ENCODE measurements around the gene SYTL3. TPM values are rescaled to one million over a fixed set of nuclear protein-coding genes. Genes with fewer than 3 reads are reported as not detected.
A peak's percentile ranks its signal among the peaks of the same experiment; 100 is the strongest.

Gene SYTL3
- total RNA-seq, 2 experiments from 2014 or later: 181 to 186 TPM

GRCh38 chr6:158799051-158799792, 149.4 kb downstream of the SYTL3 start:
- H3K4me3 Mint-ChIP-seq: no peak overlapping the region
- no peaks in the 10 kb centered on the region for H3K9me3 Mint-ChIP-seq
- ChIA-PET POLR2A (interaction anchor here (0.7 to 1.9 kb wide), 2 partner anchors 8 to 13 kb away, joined by 3 to 5 read pairs; no protein-coding TSS in a partner anchor), CTCF (interaction anchor here (1.3 to 2.1 kb wide), 3 partner anchors 10 to 173 kb away, joined by 3 to 8 read pairs (median 6); no protein-coding TSS in a partner anchor)
- H3K27me3 Mint-ChIP-seq: no peaks in the 10 kb centered on the region
- peaks cover 88% of the 10 kb centered on the region for H3K4me1 Mint-ChIP-seq (ENCODE audit: low read depth)
- no peak for DNase-seq
- peaks cover 31% of the 10 kb centered on the region for H3K36me3 Mint-ChIP-seq
- intact Hi-C loops (cut with micrococcal nuclease): no loop called here
- peak overlapping the region; percentile 42 for H3K27ac Mint-ChIP-seq

DNA sequence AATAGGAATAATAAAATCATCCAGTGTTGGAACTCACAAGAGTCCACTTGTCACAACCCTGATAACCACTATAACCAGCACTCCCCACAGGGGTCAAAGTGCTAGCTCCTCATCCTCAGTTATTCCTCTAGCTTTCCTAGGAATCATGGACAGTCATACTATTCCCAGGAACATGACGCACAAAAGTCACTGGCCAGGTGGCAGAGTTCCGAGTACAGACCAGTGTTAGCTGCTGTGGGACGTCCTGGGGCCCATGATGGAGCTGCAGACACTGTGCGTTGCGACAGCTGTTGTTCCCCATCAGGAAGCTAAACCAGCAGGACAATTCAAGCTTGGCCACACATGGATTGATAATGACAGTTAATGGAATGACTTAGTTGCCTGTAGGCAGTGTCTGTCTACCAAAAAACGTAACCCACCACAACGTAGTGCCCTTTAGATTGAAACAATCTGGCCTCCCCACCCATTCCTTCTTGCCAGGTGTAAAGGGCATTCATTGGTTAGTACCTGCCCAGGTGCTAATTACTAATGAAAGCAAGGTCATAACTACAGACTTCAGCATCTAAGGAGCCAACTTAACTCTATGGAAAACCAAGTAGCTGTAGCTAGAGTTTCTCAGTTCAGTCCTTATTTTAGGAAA, 151.9 kb downstream of the SYTL3 start:
- no peaks in the 10 kb centered on the region for H3K9me3 Mint-ChIP-seq
- H3K27ac Mint-ChIP-seq: no peak overlapping the region
- intact Hi-C loops (cut with micrococcal nuclease): no loop called here
- peaks cover 34% of the 10 kb centered on the region for H3K36me3 Mint-ChIP-seq
- no peaks in the 10 kb centered on the region for H3K27me3 Mint-ChIP-seq
- no peak for DNase-seq
- H3K4me1 Mint-ChIP-seq (ENCODE audit: low read depth): peaks cover 89% of the 10 kb centered on the region
- ChIA-PET POLR2A (interaction anchor here (1.2 to 1.4 kb wide), 2 partner anchors 9 to 17 kb away, joined by 3 to 6 read pairs; partner anchors contain the start of gene EZR), CTCF (interaction anchor here (1.5 kb wide), 1 partner anchor 172 kb away, joined by 4 read pairs; no protein-coding TSS in a partner anchor)
- no peak overlapping the region for H3K4me3 Mint-ChIP-seq

DNA sequence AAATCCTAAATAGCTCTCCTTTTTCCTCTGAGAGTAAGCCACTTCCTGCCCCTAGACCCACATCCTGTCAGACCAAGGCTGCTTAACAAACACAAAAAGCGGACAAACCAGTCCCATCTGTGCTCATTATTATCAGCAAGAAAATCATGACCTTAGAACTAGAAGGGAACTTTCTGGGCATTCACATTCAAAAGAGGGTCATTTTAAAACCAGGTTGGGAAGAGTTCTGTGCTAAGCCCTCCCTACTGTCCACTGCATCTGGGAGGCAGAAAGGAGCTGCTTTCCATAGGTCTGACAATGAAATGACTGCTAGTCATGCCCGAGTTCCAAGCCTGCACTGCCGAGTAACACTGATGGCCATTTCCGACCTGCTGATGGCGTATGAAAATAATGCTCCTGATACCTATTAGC, 153.9 kb downstream of the SYTL3 start:
- Mint-ChIP-seq H3K4me3 (peak overlapping the region; percentile 35), H3K27ac (peak overlapping the region; percentile 78), H3K4me1 (ENCODE audit: low read depth) (peaks cover 91% of the 10 kb centered on the region), H3K27me3 (no peaks in the 10 kb centered on the region), H3K36me3 (peaks cover 39% of the 10 kb centered on the region), H3K9me3 (no peaks in the 10 kb centered on the region)
- DNase-seq: peak; percentile 55
- CTCF ChIA-PET: interaction anchor here (0.6 to 1.6 kb wide), 4 partner anchors 11 to 167 kb away, joined by 3 to 5 read pairs (median 4); no protein-coding TSS in a partner anchor
- intact Hi-C loops (cut with micrococcal nuclease): no loop called here
- POLR2A ChIA-PET: interaction anchor here (0.6 to 0.8 kb wide), 2 partner anchors 10 to 315 kb away, joined by 4 to 6 read pairs; no protein-coding TSS in a partner anchor

GRCh38 chr6:158804207-158804606, 154.4 kb downstream of the SYTL3 start:
- Mint-ChIP-seq H3K27me3 (no peaks in the 10 kb centered on the region), H3K4me1 (ENCODE audit: low read depth) (peaks cover 91% of the 10 kb centered on the region), H3K27ac (peak overlapping the region; percentile 78), H3K36me3 (peaks cover 41% of the 10 kb centered on the region), H3K4me3 (peak overlapping the region; percentile 35), H3K9me3 (no peaks in the 10 kb centered on the region)
- no peak for DNase-seq
- ChIA-PET CTCF (interaction anchor here (0.9 to 1.6 kb wide), 2 partner anchors 11 to 144 kb away, joined by 3 to 5 read pairs; no protein-coding TSS in a partner anchor), POLR2A (no interaction called here)
- intact Hi-C loops (cut with micrococcal nuclease): no loop called here

- Mint-ChIP-seq H3K4me1 (ENCODE audit: low read depth) (peaks cover 92% of the 10 kb centered on the region), H3K27ac (peak overlapping the region; percentile 34), H3K9me3 (no peaks in the 10 kb centered on the region), H3K36me3 (peaks cover 55% of the 10 kb centered on the region), H3K27me3 (no peaks in the 10 kb centered on the region), H3K4me3 (no peak overlapping the region)
- ChIA-PET CTCF (no interaction called here), POLR2A (interaction anchor here (2.2 kb wide), 1 partner anchor 11 kb away, joined by 7 read pairs; no protein-coding TSS in a partner anchor)
- intact Hi-C loops (cut with micrococcal nuclease): no loop called here
- DNase-seq: no peak
Measured at GRCh38 chr6:158805698-158806377, 156.0 kb downstream of the SYTL3 start.

- Mint-ChIP-seq H3K9me3 (no peaks in the 10 kb centered on the region), H3K27ac (peak overlapping the region; percentile 14), H3K27me3 (no peaks in the 10 kb centered on the region), H3K36me3 (peaks cover 63% of the 10 kb centered on the region), H3K4me3 (no peak overlapping the region), H3K4me1 (ENCODE audit: low read depth) (peaks cover 92% of the 10 kb centered on the region)
- DNase-seq: no peak
- intact Hi-C loops (cut with micrococcal nuclease): no loop called here
- CTCF ChIA-PET: interaction anchor here (0.6 to 1.9 kb wide), 3 partner anchors 13 to 151 kb away, joined by 3 to 4 read pairs (median 3); no protein-coding TSS in a partner anchor
- POLR2A ChIA-PET: interaction anchor here (0.8 to 2.2 kb wide), 3 partner anchors 9 to 10 kb away, joined by 3 to 7 read pairs (median 3); no protein-coding TSS in a partner anchor
Measured at GRCh38 chr6:158807515-158808441, 157.9 kb downstream of the SYTL3 start.

- H3K4me3 Mint-ChIP-seq: no peak overlapping the region
- CTCF ChIA-PET: interaction anchor here (0.9 to 1.9 kb wide), 4 partner anchors 15 to 296 kb away, joined by 3 to 4 read pairs (median 3); no protein-coding TSS in a partner anchor
- no peaks in the 10 kb centered on the region for H3K9me3 Mint-ChIP-seq
- intact Hi-C loops (cut with micrococcal nuclease): no loop called here
- H3K27ac Mint-ChIP-seq: peak overlapping the region; percentile 14
- peaks cover 96% of the 10 kb centered on the region for H3K4me1 Mint-ChIP-seq (ENCODE audit: low read depth)
- peaks cover 69% of the 10 kb centered on the region for H3K36me3 Mint-ChIP-seq
- no peak for DNase-seq
- H3K27me3 Mint-ChIP-seq: no peaks in the 10 kb centered on the region
- POLR2A ChIA-PET: interaction anchor here (1.5 to 1.6 kb wide), 2 partner anchors 9 to 62 kb away, joined by 3 to 4 read pairs; no protein-coding TSS in a partner anchor
Measured at GRCh38 chr6:158808442-158808833, 158.6 kb downstream of the SYTL3 start.

GRCh38 chr6:158808941-158809678, 159.3 kb downstream of the SYTL3 start:
- intact Hi-C loops (cut with micrococcal nuclease): no loop called here
- H3K27me3 Mint-ChIP-seq: no peaks in the 10 kb centered on the region
- no peaks in the 10 kb centered on the region for H3K9me3 Mint-ChIP-seq
- H3K4me3 Mint-ChIP-seq: no peak overlapping the region
- peak overlapping the region; percentile 79 for H3K27ac Mint-ChIP-seq
- H3K36me3 Mint-ChIP-seq: peaks cover 73% of the 10 kb centered on the region
- peaks cover 96% of the 10 kb centered on the region for H3K4me1 Mint-ChIP-seq (ENCODE audit: low read depth)
- ChIA-PET CTCF (interaction anchor here (1.1 to 1.9 kb wide), 3 partner anchors 16 to 295 kb away, joined by 3 to 4 read pairs (median 3); no protein-coding TSS in a partner anchor), POLR2A (interaction anchor here (1.0 to 1.6 kb wide), 3 partner anchors 8 to 61 kb away, joined by 3 to 4 read pairs (median 4); no protein-coding TSS in a partner anchor)
- DNase-seq: peak; percentile 36

- no peak for DNase-seq
- Mint-ChIP-seq H3K27me3 (no peaks in the 10 kb centered on the region), H3K4me1 (ENCODE audit: low read depth) (peaks cover 98% of the 10 kb centered on the region), H3K9me3 (no peaks in the 10 kb centered on the region), H3K27ac (peak overlapping the region; percentile 26), H3K36me3 (peaks cover 81% of the 10 kb centered on the region), H3K4me3 (no peak overlapping the region)
- CTCF ChIA-PET: interaction anchor here (1.9 to 2.5 kb wide), 2 partner anchors 21 to 162 kb away, joined by 4 to 8 read pairs; no protein-coding TSS in a partner anchor
- intact Hi-C loops (cut with micrococcal nuclease): no loop called here
- POLR2A ChIA-PET: interaction anchor here (1.3 to 1.5 kb wide), 2 partner anchors 8 to 9 kb away, joined by 3 to 6 read pairs; no protein-coding TSS in a partner anchor
Measured at GRCh38 chr6:158810155-158811095, 160.6 kb downstream of the SYTL3 start.

All from activated CD4-positive, alpha-beta memory T cell treated with anti-CD3 and anti-CD28 coated beads for 36 hours (primary cell).